Parathyroid adenoma (tissue), 2 donors: ENCODE measurements around the gene SLC7A6.

Experiments used
- H2AFZ ChIP-seq: fragments of 300-600 bp; sonication (generic); one replicate; pipeline ENCODE4 v1.7.0; 2017; ENCODE audit warnings: antibody characterized with exemption, mild to moderate bottlenecking
- H3K27ac ChIP-seq: fragments of 300-600 bp; sonication (generic); one replicate; pipeline ENCODE4 v1.7.0; 2017
- H3K27me3 ChIP-seq: fragments of 300-600 bp; sonication (generic); one replicate; pipeline ENCODE4 v1.7.0; 2017; ENCODE audit warnings: low read length; ENCODE audit not compliant: control insufficient read depth, insufficient read depth
- H3K36me3 ChIP-seq: fragments of 300-600 bp; sonication (generic); one replicate; pipeline ENCODE4 v1.7.0; 2017; ENCODE audit warnings: low read length; ENCODE audit not compliant: control insufficient read depth, insufficient read depth
- H3K4me1 ChIP-seq: fragments of 300-600 bp; sonication (generic); one replicate; pipeline ENCODE4 v1.7.0; 2017; ENCODE audit warnings: control low read depth
- H3K4me2 ChIP-seq: fragments of 300-600 bp; sonication (generic); one replicate; pipeline ENCODE4 v1.7.0; 2017; ENCODE audit warnings: low read length
- H3K4me3 ChIP-seq: fragments of 300-600 bp; sonication (generic); one replicate; pipeline ENCODE4 v1.7.0; 2017; ENCODE audit warnings: low read depth, low read length
- H3K79me2 ChIP-seq: fragments of 300-600 bp; sonication (generic); one replicate; pipeline ENCODE4 v1.7.0; 2017; ENCODE audit warnings: control low read depth
- H3K9ac ChIP-seq: fragments of 300-600 bp; sonication (generic); one replicate; pipeline ENCODE4 v1.7.0; 2017; ENCODE audit warnings: mild to moderate bottlenecking
- H3K9me3 ChIP-seq: fragments of 300-600 bp; sonication (generic); one replicate; pipeline ENCODE4 v1.7.0; 2017; ENCODE audit warnings: low read length; ENCODE audit not compliant: control insufficient read depth
- TF ChIP-seq, protein P1 (sequence below): fragments of 300-600 bp; sonication (generic); IDR thresholded peaks from one replicate; pipeline ENCODE4 v1.7.0; 2017; ENCODE audit warnings: antibody characterized with exemption, mild to moderate bottlenecking
- donor health status: primary hyperparathyroidism.

Gene SLC7A6

DNA sequence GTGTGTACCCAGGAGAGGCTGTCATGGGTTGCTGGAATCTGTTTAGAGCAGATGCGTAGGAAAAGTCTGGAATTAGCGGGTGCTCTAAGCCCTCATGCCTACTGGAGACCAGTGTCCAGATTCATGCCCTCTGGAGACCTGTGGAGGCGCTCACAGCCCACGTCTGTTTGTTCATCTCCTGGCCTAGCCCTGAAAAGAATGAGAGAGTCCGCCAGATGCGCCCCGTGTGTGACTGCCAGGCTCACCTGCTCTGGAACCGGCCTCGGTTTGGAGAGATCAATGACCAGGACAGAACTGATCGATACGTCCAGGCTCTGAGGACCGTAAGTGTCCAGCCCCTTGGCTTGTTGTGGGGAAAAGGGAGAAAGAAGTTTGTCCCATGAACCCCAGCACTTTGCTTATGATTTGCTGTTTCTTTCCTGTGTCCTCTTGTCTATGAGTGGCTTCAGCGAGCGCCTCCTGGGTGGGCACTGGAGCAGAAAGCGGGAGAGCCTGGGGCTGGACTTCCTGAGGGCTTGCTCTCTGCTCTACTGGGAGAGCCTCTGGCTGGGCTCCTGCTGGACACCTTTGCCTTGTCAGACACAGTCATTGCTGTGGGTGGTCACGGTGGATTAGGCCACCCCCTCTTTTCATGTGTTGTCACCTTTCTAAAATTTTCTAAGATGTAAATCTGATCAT is 81.8 kb downstream of the SLC7A6 start:
- no peaks in the 10 kb centered on the region for H3K4me1 ChIP-seq
- TF ChIP-seq, protein P1, sequence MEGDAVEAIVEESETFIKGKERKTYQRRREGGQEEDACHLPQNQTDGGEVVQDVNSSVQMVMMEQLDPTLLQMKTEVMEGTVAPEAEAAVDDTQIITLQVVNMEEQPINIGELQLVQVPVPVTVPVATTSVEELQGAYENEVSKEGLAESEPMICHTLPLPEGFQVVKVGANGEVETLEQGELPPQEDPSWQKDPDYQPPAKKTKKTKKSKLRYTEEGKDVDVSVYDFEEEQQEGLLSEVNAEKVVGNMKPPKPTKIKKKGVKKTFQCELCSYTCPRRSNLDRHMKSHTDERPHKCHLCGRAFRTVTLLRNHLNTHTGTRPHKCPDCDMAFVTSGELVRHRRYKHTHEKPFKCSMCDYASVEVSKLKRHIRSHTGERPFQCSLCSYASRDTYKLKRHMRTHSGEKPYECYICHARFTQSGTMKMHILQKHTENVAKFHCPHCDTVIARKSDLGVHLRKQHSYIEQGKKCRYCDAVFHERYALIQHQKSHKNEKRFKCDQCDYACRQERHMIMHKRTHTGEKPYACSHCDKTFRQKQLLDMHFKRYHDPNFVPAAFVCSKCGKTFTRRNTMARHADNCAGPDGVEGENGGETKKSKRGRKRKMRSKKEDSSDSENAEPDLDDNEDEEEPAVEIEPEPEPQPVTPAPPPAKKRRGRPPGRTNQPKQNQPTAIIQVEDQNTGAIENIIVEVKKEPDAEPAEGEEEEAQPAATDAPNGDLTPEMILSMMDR, result no peak

DNA sequence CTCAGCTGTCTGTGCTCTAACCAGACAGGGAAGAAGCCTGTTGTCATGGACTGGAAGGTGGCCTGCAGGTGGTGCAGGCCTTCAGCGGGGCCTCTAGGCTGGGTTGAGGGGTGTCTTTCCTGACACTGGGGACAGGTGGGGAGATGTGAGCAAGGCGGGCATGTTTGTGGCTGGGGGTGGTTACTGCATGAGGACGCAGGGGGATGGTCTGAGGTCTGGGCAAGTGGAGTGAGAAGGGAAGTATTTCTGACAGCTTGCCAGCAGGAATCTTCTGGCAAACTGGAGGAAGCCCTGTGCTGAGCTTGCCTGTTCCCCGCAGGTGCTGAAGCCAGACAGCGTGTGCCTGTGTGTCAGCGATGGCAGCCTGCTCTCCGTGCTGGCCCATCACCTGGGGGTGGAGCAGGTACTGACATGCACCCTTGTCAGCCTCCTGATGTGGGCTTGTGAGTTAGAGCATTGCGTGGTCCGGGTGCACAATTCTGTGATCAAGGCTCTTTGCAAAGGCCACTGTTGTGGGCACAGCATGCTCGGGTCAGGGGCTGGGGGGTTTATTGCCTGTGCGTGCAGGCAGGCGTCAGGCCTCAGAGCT is 82.7 kb downstream of the SLC7A6 start:
- Histone ChIP-seq H3K27ac (no peak overlapping the region), H3K4me3 (no peak overlapping the region), H3K9me3 (no peaks in the 10 kb centered on the region), H2AFZ (no peak overlapping the region), H3K4me2 (no peak overlapping the region), H3K9ac (no peak overlapping the region), H3K79me2 (peaks cover 2% of the 10 kb centered on the region), H3K36me3 (no peaks in the 10 kb centered on the region), H3K27me3 (no peaks in the 10 kb centered on the region), H3K4me1 (no peaks in the 10 kb centered on the region)
- TF ChIP-seq, protein P1, result no peak

More for the DNA sequence above, 81.8 kb downstream of the SLC7A6 start:
- H3K36me3 ChIP-seq, result no peaks in the 10 kb centered on the region
- no peak overlapping the region for H2AFZ ChIP-seq
- H3K27ac ChIP-seq, result no peak overlapping the region
- H3K27me3 ChIP-seq, result no peaks in the 10 kb centered on the region
- no peak overlapping the region for H3K4me2 ChIP-seq
- H3K79me2 ChIP-seq, result peaks cover 2% of the 10 kb centered on the region
- no peak overlapping the region for H3K4me3 ChIP-seq
- no peak overlapping the region for H3K9ac ChIP-seq
- H3K9me3 ChIP-seq, result no peaks in the 10 kb centered on the region

DNA sequence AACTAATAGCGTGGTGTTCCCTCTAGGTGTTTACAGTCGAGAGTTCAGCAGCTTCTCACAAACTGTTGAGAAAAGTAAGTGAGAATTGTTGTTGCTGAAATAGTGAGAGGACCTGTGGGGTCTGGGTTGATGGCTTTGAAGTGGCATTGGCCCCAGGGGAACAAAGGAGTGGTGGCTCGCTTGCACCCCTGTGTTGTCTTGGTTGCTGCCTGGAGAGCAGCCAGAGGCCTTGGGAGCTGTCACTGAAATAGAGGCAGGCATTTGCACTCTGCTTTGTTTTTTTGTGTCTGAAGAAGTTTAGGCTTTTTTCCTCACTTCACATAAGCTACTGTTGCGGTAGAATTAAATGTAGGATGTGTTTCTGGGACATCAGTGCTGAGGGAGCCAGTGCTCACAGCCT is 83.3 kb downstream of the SLC7A6 start:
- no peak overlapping the region for H3K9ac ChIP-seq

DNA sequence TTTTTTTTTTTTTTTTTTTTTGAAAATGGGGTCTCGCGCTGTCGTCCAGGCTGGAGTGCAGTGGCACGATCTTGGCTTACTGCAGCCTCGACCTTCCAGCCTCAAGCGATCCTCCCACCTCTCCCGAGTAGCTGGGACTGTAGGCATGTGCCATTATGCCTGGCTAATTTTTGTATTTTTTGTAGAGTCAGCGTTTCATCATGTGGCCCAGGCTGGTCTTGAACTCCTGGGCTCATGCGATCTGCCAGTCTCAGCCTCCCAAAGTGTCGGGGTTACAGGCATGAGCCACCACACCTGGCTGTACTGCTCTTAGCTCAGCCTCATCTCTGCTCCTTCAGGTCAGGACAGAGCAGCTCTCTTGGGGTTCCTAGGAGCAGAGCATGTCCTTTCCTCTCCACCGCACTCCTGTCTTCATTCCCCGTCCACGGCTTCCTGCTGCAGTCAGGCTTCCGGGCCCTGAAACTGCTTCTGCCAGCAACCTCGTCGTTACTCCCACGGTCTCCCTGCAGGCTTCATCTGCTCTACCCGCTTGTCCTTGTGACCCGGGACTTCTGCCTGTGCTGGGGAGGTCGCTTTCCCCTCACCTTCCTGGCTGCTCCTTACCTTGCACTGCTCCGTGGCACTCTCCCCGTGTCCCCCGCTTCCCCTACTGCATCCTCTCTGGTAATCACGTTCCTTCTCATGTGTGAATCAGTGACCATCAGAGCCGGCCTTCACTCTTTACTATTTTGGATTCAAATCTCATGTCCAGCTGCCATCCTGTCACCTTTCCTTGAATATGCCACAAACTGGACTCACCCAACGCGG is 84.5 kb downstream of the SLC7A6 start:
- Histone ChIP-seq H3K79me2 (peaks cover 2% of the 10 kb centered on the region), H3K4me1 (no peaks in the 10 kb centered on the region), H3K9me3 (no peaks in the 10 kb centered on the region), H3K9ac (no peak overlapping the region), H2AFZ (no peak overlapping the region), H3K27me3 (no peaks in the 10 kb centered on the region), H3K27ac (no peak overlapping the region), H3K36me3 (no peaks in the 10 kb centered on the region), H3K4me2 (no peak overlapping the region), H3K4me3 (no peak overlapping the region)
- TF ChIP-seq, protein P1, result no peak

More for the DNA sequence above, 83.3 kb downstream of the SLC7A6 start:
- Histone ChIP-seq H2AFZ (no peak overlapping the region), H3K4me3 (no peak overlapping the region), H3K9me3 (no peaks in the 10 kb centered on the region), H3K36me3 (no peaks in the 10 kb centered on the region), H3K27me3 (no peaks in the 10 kb centered on the region), H3K4me1 (no peaks in the 10 kb centered on the region), H3K27ac (no peak overlapping the region), H3K79me2 (peaks cover 2% of the 10 kb centered on the region), H3K4me2 (no peak overlapping the region)
- TF ChIP-seq, protein P1, result no peak
